ENCODE data around the gene GPR17. TPM values are rescaled to one million over a fixed set of nuclear protein-coding genes. Genes with fewer than 3 reads are reported as not detected.

The GPR17 gene
- total and polyA plus RNA-seq, 2 donors (not counting 1 experiment from before 2014, with no cell fraction given), result 0.06 TPM; not detected in 1

- no peaks in the 10 kb centered on the region for H3K27me3 ChIP-seq (replicated peaks in 1 of 4; ENCODE audit: control extremely low read depth in 1 of 4, control insufficient read depth in 3 of 4, insufficient read depth in 4 of 4, low read length in 3 of 4)
- Mint-ChIP-seq H3K4me3 (peak overlapping the region; percentile 53), H3K27ac (peak overlapping the region; percentile 61), H3K27me3 (no peaks in the 10 kb centered on the region), H3K9me3 (ENCODE audit: insufficient read depth) (no peaks in the 10 kb centered on the region), H3K4me1 (peaks cover 58% of the 10 kb centered on the region)
- no peaks in the 10 kb centered on the region for H4K20me1 ChIP-seq (ENCODE audit: control insufficient read depth, insufficient read depth, low read length, poor library complexity, severe bottlenecking)
- no peak overlapping the region for H3K27ac ChIP-seq (ENCODE audit: low read length in 2 of 2)
- CTCF ChIA-PET, result interaction anchor here (1.1 to 19.3 kb wide), 6 partner anchors 11 to 77 kb away, joined by 3 to 553 read pairs (median 4); no protein-coding TSS in a partner anchor
- ATAC-seq (ENCODE audit: low read depth) (peak; percentile 31), DNase-seq (no peak)
- 83% methylated on average over 13 of the region's 14 CpGs for WGBS (ENCODE audit: insufficient coverage)
- H3K4me3 ChIP-seq (ENCODE audit: control extremely low read depth in 1 of 5, extremely low read depth in 1 of 5, insufficient read depth in 1 of 5, low read depth in 2 of 5, low read length in 4 of 5), result no peak overlapping the region
- no peak for TF ChIP-seq EZH2 (IDR thresholded peaks at IDR 0.05; ENCODE audit: borderline replicate concordance, insufficient read depth, low read depth, low read length, poor library complexity, severe bottlenecking)
- no peaks in the 10 kb centered on the region for H3K79me2 ChIP-seq (ENCODE audit: control insufficient read depth, insufficient read depth, low read length)
- H3K4me2 ChIP-seq (replicated peaks; ENCODE audit: low read depth, low read length, poor library complexity, severe bottlenecking), result peak overlapping the region; percentile 49
- intact Hi-C loops (cut with micrococcal nuclease), result no loop called here
- POLR2A ChIA-PET, result interaction anchor here (0.5 to 0.7 kb wide), 2 partner anchors 61 to 232 kb away, joined by 4 to 5 read pairs; no protein-coding TSS in a partner anchor
- H2AFZ ChIP-seq (ENCODE audit: insufficient read depth, low read depth, low read length, poor library complexity, severe bottlenecking), result peak overlapping the region; percentile 50
- H3K36me3 ChIP-seq (replicated peaks in 1 of 2; ENCODE audit: control extremely low read depth in 1 of 2, control insufficient read depth in 1 of 2, extremely low read depth in 1 of 2, insufficient read depth in 2 of 2, low read length in 1 of 2), result no peaks in the 10 kb centered on the region
- peaks cover 30 to 57% of the 10 kb centered on the region in 2 donors for H3K4me1 ChIP-seq (ENCODE audit: control insufficient read depth in 2 of 2, insufficient read depth in 2 of 2, low read length in 2 of 2)
- H3K9me3 ChIP-seq (ENCODE audit: control extremely low read depth in 1 of 3, control insufficient read depth in 2 of 3, insufficient read depth in 1 of 3, low read length in 2 of 3), result peaks cover 0 to 8% (median 0%) of the 10 kb centered on the region in 3 donors
- no peak overlapping the region for H3K9ac ChIP-seq (ENCODE audit: low read length)
Measured at GRCh38 chr2:127651971-127652550, 6.1 kb downstream of the GPR17 start.

- no peak for ATAC-seq (ENCODE audit: low read depth)
- Mint-ChIP-seq H3K4me3 (no peak overlapping the region), H3K27ac (no peak overlapping the region), H3K9me3 (ENCODE audit: insufficient read depth) (no peaks in the 10 kb centered on the region), H3K27me3 (no peaks in the 10 kb centered on the region), H3K4me1 (peaks cover 50% of the 10 kb centered on the region)
- intact Hi-C loops (cut with micrococcal nuclease), result no loop called here
- H3K9me3 ChIP-seq (ENCODE audit: control extremely low read depth in 1 of 3, control insufficient read depth in 2 of 3, insufficient read depth in 1 of 3, low read length in 2 of 3), result peaks cover 0 to 8% (median 0%) of the 10 kb centered on the region in 3 donors
- no peak overlapping the region for H2AFZ ChIP-seq (ENCODE audit: insufficient read depth, low read depth, low read length, poor library complexity, severe bottlenecking)
- H3K36me3 ChIP-seq (replicated peaks in 1 of 2; ENCODE audit: control extremely low read depth in 1 of 2, control insufficient read depth in 1 of 2, extremely low read depth in 1 of 2, insufficient read depth in 2 of 2, low read length in 1 of 2), result no peaks in the 10 kb centered on the region
- H3K27ac ChIP-seq (ENCODE audit: low read length in 2 of 2), result no peak overlapping the region
- H3K4me1 ChIP-seq (ENCODE audit: control insufficient read depth in 2 of 2, insufficient read depth in 2 of 2, low read length in 2 of 2), result peaks cover 30 to 54% of the 10 kb centered on the region in 2 donors
- no peaks in the 10 kb centered on the region for H3K79me2 ChIP-seq (ENCODE audit: control insufficient read depth, insufficient read depth, low read length)
- peak overlapping the region; percentile 49 for H3K4me2 ChIP-seq (replicated peaks; ENCODE audit: low read depth, low read length, poor library complexity, severe bottlenecking)
- TF ChIP-seq EZH2 (IDR thresholded peaks at IDR 0.05; ENCODE audit: borderline replicate concordance, insufficient read depth, low read depth, low read length, poor library complexity, severe bottlenecking), result no peak
- no peak for TF ChIP-seq CTCF (IDR thresholded peaks at IDR 0.05)
- CTCF ChIA-PET, result interaction anchor here (1.1 to 19.3 kb wide), 6 partner anchors 11 to 77 kb away, joined by 3 to 553 read pairs (median 4); no protein-coding TSS in a partner anchor
- WGBS (ENCODE audit: insufficient coverage), result 86% methylated on average over 25 of the region's 25 CpGs
- no peak overlapping the region for H3K9ac ChIP-seq (ENCODE audit: low read length)
- no peaks in the 10 kb centered on the region for H4K20me1 ChIP-seq (ENCODE audit: control insufficient read depth, insufficient read depth, low read length, poor library complexity, severe bottlenecking)
- POLR2A ChIA-PET, result interaction anchor here (0.5 kb wide), 1 partner anchor 231 kb away, joined by 5 read pairs; no protein-coding TSS in a partner anchor
- DNase-seq, result no peak
- no peaks in the 10 kb centered on the region for H3K27me3 ChIP-seq (replicated peaks in 1 of 4; ENCODE audit: control extremely low read depth in 1 of 4, control insufficient read depth in 3 of 4, insufficient read depth in 4 of 4, low read length in 3 of 4)
- no peak overlapping the region for H3K4me3 ChIP-seq (ENCODE audit: control extremely low read depth in 1 of 5, extremely low read depth in 1 of 5, insufficient read depth in 1 of 5, low read depth in 2 of 5, low read length in 4 of 5)
Measured at GRCh38 chr2:127652786-127653357, 6.9 kb downstream of the GPR17 start.

All from B cell (primary cell).